Lung (tissue), 12 donors: Measurements from ENCODE around the gene RIN3. TPM values are rescaled to one million over a fixed set of nuclear protein-coding genes. Genes with fewer than 3 reads are reported as not detected.
A peak's percentile ranks its signal among the peaks of the same experiment; 100 is the strongest.

Experiments used
- ATAC-seq: fragments of 200-7000 bp; cut with Tn5 transposase; one replicate; pipeline ENCODE4 v1.9.1; 2020; ENCODE audit warnings: moderate number of reproducible peaks; ENCODE audit not compliant: insufficient read depth, low FRiP score
- DNase-seq, 3 donors: peaks; one replicate each; pipeline ENCODE4 v3.0.0-alpha.2; 2013 to 2017
- H3K27ac ChIP-seq, 2 donors: one replicate each; pipeline ENCODE4 v1.5.1; 2013; ENCODE audit warnings: mild to moderate bottlenecking in 2 of 2, moderate library complexity in 2 of 2, control low read depth in 1 of 2, inconsistent platforms in 1 of 2, low read depth in 1 of 2, low read length in 1 of 2
- H3K27me3 ChIP-seq, 3 donors: one replicate each; pipeline ENCODE4 v1.5.1; 2013; ENCODE audit warnings: low read length in 2 of 3; ENCODE audit not compliant: control insufficient read depth in 3 of 3, insufficient read depth in 3 of 3
- H3K36me3 ChIP-seq, 4 donors: one replicate each; pipeline ENCODE4 v1.5.1; 2013; ENCODE audit warnings: low read length in 4 of 4, mild to moderate bottlenecking in 1 of 4, moderate library complexity in 1 of 4; ENCODE audit not compliant: control insufficient read depth in 4 of 4, insufficient read depth in 4 of 4
- H3K4me1 ChIP-seq, 5 donors: one replicate each; pipeline ENCODE4 v1.5.1; 2013; ENCODE audit warnings: low read length in 5 of 5, mild to moderate bottlenecking in 2 of 5, moderate library complexity in 1 of 5; ENCODE audit not compliant: control insufficient read depth in 5 of 5, insufficient read depth in 5 of 5
- H3K4me3 ChIP-seq: one replicate; pipeline ENCODE4 v1.5.1; 2013; ENCODE audit warnings: mild to moderate bottlenecking, control low read depth, moderate library complexity
- H3K9ac ChIP-seq, 2 donors: one replicate each; pipeline ENCODE4 v1.5.1; 2013; ENCODE audit warnings: low read length in 2 of 2, control low read depth in 1 of 2; ENCODE audit not compliant: insufficient read depth in 1 of 2
- H3K9me3 ChIP-seq, 4 donors: one replicate each; pipeline ENCODE4 v1.5.1; 2013; ENCODE audit warnings: low read length in 3 of 4, mild to moderate bottlenecking in 1 of 4, moderate library complexity in 1 of 4; ENCODE audit not compliant: control insufficient read depth in 4 of 4, insufficient read depth in 3 of 4
- WGBS, 2 donors: extraction: QIAGEN DNeasy Blood & Tissue Kit; methylation state at CpG; one replicate each; pipeline ENCODE4 v1.1.7; 2013; 5-methylcytosine and 5-hydroxymethylcytosine counted together
- polyA plus RNA-seq, 2 donors: library from polyadenylated mRNA; stranded (reverse); fragments of 200-250 nt; gene quantifications; one replicate each; pipeline ENCODE4 v1.2.1, GENCODE V29; 2013
- total RNA-seq, 2 donors: library from RNA; depleted of rRNA in 1 of 2; stranded (reverse); fragments of >200 nt in 1 of 2; gene quantifications; one replicate each; pipeline ENCODE4 v1.2.1, GENCODE V29; 2014 to 2021
- TF ChIP-seq, protein P1 (sequence below): IDR thresholded peaks from 2 replicates; pipeline ENCODE4 v1.5.1; 2012; ENCODE audit warnings: mild to moderate bottlenecking; ENCODE audit errors: control extremely low read depth, extremely low read depth
- donor health status: control.
- donor health status: control.
- donor health status: Bipolar disorder and iron deficiency.
- donor health status: healthy.
- donor health status: DM: yes; HTN: yes; CAD: no.

RIN3 gene
- total and polyA plus RNA-seq, 4 donors = 19.3 to 55.5 (median 40.2) TPM

DNA sequence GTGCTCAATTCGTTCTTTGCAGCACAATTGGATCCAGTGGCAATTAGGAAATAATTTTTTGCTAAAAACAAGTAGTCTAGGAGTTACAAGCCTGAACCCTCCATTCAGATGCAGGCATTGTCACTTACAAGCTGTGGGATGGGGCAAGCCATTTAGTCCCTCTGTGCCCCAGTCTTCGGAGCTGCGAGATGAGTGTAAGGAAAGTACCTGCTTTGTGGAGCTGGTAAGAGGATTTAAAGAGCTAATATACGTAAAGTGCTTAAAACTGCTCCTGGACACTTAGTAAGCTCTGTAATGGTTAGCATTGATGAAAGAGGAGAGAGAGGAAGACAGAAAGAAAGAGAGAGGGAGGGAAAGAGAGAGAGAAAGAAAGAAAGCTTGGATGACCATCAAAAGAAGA, 122.3 kb downstream of the RIN3 start:
- DNase-seq (no peak), ATAC-seq (no peak)
- H3K9me3 ChIP-seq = no peaks in the 10 kb centered on the region
- peaks cover 0 to 17% (median 7%) of the 10 kb centered on the region in 5 donors for H3K4me1 ChIP-seq
- no peaks in the 10 kb centered on the region for H3K27me3 ChIP-seq
- TF ChIP-seq, protein P1, sequence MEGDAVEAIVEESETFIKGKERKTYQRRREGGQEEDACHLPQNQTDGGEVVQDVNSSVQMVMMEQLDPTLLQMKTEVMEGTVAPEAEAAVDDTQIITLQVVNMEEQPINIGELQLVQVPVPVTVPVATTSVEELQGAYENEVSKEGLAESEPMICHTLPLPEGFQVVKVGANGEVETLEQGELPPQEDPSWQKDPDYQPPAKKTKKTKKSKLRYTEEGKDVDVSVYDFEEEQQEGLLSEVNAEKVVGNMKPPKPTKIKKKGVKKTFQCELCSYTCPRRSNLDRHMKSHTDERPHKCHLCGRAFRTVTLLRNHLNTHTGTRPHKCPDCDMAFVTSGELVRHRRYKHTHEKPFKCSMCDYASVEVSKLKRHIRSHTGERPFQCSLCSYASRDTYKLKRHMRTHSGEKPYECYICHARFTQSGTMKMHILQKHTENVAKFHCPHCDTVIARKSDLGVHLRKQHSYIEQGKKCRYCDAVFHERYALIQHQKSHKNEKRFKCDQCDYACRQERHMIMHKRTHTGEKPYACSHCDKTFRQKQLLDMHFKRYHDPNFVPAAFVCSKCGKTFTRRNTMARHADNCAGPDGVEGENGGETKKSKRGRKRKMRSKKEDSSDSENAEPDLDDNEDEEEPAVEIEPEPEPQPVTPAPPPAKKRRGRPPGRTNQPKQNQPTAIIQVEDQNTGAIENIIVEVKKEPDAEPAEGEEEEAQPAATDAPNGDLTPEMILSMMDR = no peak
- no peak overlapping the region for H3K9ac ChIP-seq
- 83 to 91% methylated on average over 4 of the region's 4 CpGs for WGBS, 2 donors
- H3K36me3 ChIP-seq = peaks cover 0 to 3% (median 0%) of the 10 kb centered on the region in 4 donors
- H3K4me3 ChIP-seq = no peak overlapping the region
- no peak overlapping the region for H3K27ac ChIP-seq

DNA sequence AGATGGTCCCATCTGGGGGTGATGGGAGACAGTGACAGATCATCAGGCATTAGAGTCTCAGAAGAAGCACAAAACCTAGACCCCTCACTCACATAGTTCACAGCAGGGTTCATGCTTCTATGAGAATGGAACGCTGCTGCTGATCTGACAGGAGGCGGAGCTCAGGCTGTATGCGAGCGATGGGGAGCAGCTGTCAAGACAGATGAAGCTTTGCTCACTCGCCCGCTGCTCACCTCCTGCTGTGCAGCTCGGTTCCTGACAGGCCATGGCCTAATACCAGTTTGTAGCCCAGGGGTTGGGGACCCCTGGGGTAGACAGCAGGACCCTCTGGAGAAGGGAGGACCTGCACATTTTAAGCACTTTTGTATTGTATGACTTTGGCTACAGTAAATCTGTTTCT, 123.6 kb downstream of the RIN3 start:
- no peak overlapping the region for H3K27ac ChIP-seq
- no peaks in the 10 kb centered on the region for H3K27me3 ChIP-seq
- WGBS, 2 donors = 76 to 85% methylated on average over 7 of the region's 7 CpGs
- DNase-seq = peak; percentile 75 to 89 (median 77)
- no peak overlapping the region for H3K9ac ChIP-seq
- ATAC-seq = no peak
- H3K4me1 ChIP-seq = peaks cover 0 to 17% (median 7%) of the 10 kb centered on the region in 5 donors
- H3K36me3 ChIP-seq = peaks cover 0 to 9% (median 0%) of the 10 kb centered on the region in 4 donors
- H3K9me3 ChIP-seq = no peaks in the 10 kb centered on the region
- TF ChIP-seq, protein P1 = no peak
- H3K4me3 ChIP-seq = no peak overlapping the region

DNA sequence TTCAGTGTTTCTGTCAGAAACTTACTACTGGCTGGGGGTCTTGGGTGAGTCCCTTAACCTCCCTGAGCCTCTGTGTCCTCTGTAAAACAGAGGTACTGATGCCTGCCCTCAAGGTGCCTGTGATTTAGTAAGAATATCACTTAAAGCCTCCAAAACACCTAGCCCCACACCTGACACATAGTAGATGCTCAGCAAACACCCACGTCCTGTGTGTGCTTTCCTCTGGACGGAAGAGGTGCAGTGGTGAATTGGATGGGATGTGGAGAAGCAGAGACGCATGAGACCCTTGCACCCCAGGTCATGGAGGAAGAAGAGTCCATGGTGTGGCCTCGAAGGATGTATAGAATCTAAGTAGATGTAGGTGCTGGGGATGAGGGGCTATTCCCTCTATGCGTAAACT, 124.3 kb downstream of the RIN3 start:
- H3K27ac ChIP-seq = peak overlapping the region in 1 of 2 donors; percentile 2

More for the DNA sequence above, 124.3 kb downstream of the RIN3 start:
- no peak for ATAC-seq
- Histone ChIP-seq H3K4me1 (peaks cover 0 to 17% (median 6%) of the 10 kb centered on the region in 5 donors), H3K4me3 (no peak overlapping the region), H3K27me3 (no peaks in the 10 kb centered on the region), H3K9ac (no peak overlapping the region), H3K36me3 (peaks cover 0 to 13% (median 1%) of the 10 kb centered on the region in 4 donors), H3K9me3 (no peaks in the 10 kb centered on the region)
- TF ChIP-seq, protein P1 = no peak
- no peak for DNase-seq
- WGBS, 2 donors = 92 to 93% methylated on average over 5 of the region's 5 CpGs
